Neural crest cell (in vitro differentiated cells): Measurements from ENCODE around the gene RSPH3. TPM values are rescaled to one million over a fixed set of nuclear protein-coding genes. Genes with fewer than 3 reads are reported as not detected.

Experiments
- DNase-seq: peaks from one replicate; pipeline ENCODE4 v3.0.0; 2021; ENCODE audit warnings: low read depth, mixed read lengths, low spot score
- H3K27ac Mint-ChIP-seq: one replicate; pipeline ENCODE4 v1.8.0; 2021; ENCODE audit warnings: mild to moderate bottlenecking, mixed read lengths; ENCODE audit not compliant: unreplicated experiment
- H3K27me3 Mint-ChIP-seq: 2 replicates; pipeline ENCODE4 v1.8.0; 2021; ENCODE audit warnings: low read depth, mild to moderate bottlenecking, mixed read lengths
- H3K36me3 Mint-ChIP-seq: 2 replicates; pipeline ENCODE4 v1.8.0; 2021; ENCODE audit warnings: low read depth, mild to moderate bottlenecking, mixed read lengths
- H3K4me1 Mint-ChIP-seq: 2 replicates; pipeline ENCODE4 v1.8.0; 2021; ENCODE audit warnings: mixed read lengths
- H3K4me3 Mint-ChIP-seq: one replicate; pipeline ENCODE4 v1.8.0; 2021; ENCODE audit warnings: mild to moderate bottlenecking, mixed read lengths
- H3K9me3 Mint-ChIP-seq: 2 replicates; pipeline ENCODE4 v1.8.0; 2021; ENCODE audit warnings: mixed read lengths
- long read RNA-seq: library from polyadenylated mRNA; unstranded; transcript quantifications from one replicate; pipeline ENCODE4 v2.0.0, GENCODE V29; 2020
- total RNA-seq: library from RNA; stranded (reverse); gene quantifications from 2 replicates; pipeline ENCODE4 v1.2.1, GENCODE V29; 2021
- TF ChIP-seq, protein P1 (sequence below): fragments of 200-600 bp; sonication (generic); conservative IDR thresholded peaks from 2 replicates; pipeline ENCODE4 v1.5.0; 2021; ENCODE audit warnings: antibody characterized with exemption, mild to moderate bottlenecking

RSPH3 gene, protein sequence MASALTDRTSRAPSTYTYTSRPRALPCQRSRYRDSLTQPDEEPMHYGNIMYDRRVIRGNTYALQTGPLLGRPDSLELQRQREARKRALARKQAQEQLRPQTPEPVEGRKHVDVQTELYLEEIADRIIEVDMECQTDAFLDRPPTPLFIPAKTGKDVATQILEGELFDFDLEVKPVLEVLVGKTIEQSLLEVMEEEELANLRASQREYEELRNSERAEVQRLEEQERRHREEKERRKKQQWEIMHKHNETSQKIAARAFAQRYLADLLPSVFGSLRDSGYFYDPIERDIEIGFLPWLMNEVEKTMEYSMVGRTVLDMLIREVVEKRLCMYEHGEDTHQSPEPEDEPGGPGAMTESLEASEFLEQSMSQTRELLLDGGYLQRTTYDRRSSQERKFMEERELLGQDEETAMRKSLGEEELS
- 5.4 and 6.0 TPM in 2 replicates for total RNA-seq
- long read RNA-seq, full-length matches to known transcripts: 2 of 7 reads
- long read RNA-seq, partial matches to known transcripts: 0 of 7 reads
- long read RNA-seq, other reads (novel, unspliced or antisense): 5 of 7 reads

DNA sequence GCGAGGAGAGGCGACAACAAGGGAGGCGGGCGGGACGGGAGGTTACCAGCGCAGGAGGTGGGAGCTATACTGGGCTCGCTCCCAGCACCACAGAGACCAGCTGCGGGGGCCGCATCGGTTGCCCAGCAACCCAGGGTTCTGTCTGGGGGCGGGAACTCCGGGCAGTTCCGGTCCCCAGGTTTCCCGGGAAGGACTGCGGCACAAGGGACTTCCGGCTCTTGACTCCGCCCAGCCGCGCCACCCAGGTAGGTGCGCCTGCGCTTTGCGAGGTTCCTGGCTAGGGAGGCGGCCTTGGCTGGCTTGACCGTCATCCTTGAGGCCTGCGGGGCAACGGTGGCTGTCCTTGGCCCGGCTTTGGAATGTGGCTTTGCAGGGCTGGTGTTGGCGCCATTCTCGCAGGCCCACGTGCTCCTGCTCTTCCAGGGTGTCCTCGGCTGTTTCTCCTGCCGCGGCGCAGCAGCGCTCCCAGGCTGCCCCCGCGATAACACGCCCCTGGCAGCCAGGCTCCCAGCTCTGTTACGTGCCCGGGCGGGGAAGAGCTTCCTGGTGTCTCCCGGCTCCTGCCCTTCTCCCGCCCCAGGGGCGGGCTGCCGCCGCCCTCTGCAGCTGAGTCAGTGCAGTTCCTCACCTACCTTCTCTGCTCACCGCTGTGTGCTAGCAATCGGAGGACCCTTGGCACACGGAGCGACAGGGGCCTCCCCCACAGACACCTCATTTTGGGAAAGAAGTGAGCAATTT, at the start of gene RSPH3:
TSS of gene RSPH3 (minus strand) at position 537 of the 738 bp plus-strand sequence. CDS start 652 bp downstream, outside the sequence.
- Mint-ChIP-seq H3K27ac (peak within 1 kb of the TSS; percentile 96), H3K4me3 (peak within 1 kb of the TSS; percentile 97), H3K36me3 (peaks cover 2% of the 10 kb centered on the region), H3K27me3 (no peaks in the 10 kb centered on the region), H3K9me3 (no peaks in the 10 kb centered on the region), H3K4me1 (peaks cover 13% of the 10 kb centered on the region)
- peak; percentile 91 for DNase-seq
- TF ChIP-seq, protein P1, sequence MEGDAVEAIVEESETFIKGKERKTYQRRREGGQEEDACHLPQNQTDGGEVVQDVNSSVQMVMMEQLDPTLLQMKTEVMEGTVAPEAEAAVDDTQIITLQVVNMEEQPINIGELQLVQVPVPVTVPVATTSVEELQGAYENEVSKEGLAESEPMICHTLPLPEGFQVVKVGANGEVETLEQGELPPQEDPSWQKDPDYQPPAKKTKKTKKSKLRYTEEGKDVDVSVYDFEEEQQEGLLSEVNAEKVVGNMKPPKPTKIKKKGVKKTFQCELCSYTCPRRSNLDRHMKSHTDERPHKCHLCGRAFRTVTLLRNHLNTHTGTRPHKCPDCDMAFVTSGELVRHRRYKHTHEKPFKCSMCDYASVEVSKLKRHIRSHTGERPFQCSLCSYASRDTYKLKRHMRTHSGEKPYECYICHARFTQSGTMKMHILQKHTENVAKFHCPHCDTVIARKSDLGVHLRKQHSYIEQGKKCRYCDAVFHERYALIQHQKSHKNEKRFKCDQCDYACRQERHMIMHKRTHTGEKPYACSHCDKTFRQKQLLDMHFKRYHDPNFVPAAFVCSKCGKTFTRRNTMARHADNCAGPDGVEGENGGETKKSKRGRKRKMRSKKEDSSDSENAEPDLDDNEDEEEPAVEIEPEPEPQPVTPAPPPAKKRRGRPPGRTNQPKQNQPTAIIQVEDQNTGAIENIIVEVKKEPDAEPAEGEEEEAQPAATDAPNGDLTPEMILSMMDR: no peak

DNA sequence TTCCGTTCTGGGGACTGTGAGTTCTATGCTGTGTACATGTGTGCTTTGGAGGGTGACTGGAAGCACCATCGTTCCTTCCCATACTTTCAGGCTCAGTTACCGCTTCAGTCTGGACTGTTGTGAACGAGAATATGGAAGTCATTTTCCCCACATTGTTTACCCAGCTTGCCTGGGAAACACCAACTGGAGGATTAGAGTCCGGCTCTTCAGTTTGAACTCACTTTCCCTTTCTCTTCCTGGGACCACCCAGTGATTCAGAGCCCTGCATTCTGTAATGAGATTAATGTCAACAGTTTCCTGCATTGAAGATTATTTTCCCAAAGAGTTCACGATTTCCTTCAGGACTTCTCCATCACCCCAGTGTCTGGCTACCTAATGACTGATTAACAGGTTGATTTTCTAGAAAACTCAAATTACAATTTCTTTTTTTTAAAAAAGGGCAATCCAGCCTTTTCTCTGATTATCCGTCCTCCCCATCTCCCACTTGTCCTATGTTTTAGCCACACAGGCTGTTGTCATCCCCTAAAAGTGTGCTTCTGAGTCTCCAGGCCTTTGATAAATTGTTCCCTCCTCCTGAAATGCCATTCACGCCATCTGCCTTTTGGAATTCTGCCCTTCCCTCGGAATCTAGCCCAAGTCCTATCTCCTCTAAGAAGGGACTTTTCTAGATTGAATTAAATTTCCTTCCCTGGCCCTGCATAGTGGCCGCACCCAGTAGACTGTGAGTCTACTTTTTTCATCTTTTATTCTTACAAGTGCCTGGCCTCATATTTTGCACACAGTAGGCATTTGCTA, 48.1 kb upstream of the RSPH3 start:
- peaks cover 16% of the 10 kb centered on the region for H3K27me3 Mint-ChIP-seq
- H3K4me1 Mint-ChIP-seq: no peaks in the 10 kb centered on the region
- H3K4me3 Mint-ChIP-seq: no peak overlapping the region
- no peaks in the 10 kb centered on the region for H3K36me3 Mint-ChIP-seq
- H3K27ac Mint-ChIP-seq: no peak overlapping the region
- TF ChIP-seq, protein P1: no peak
- no peak for DNase-seq
- H3K9me3 Mint-ChIP-seq: no peaks in the 10 kb centered on the region

DNA sequence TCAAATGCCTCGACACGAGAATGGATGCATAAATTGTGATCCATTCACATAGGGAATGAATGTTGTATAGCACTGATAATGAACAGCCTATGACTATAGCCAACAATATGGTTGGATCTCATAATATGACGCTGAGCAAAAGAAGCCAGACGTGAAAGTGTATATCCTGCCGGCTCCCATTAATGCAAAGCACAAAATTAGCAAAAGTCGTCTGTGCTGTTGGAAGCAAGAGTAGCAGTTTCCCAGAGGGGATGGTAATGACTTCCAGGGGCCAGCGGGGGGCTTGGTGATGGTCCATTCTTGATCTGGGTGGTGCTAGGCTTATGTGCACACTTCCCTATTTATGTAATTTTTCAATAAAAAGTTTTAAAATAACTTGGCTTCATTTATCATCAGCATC, 45.8 kb upstream of the RSPH3 start:
- Mint-ChIP-seq H3K4me3 (no peak overlapping the region), H3K27ac (no peak overlapping the region), H3K9me3 (no peaks in the 10 kb centered on the region), H3K4me1 (no peaks in the 10 kb centered on the region), H3K27me3 (peaks cover 19% of the 10 kb centered on the region), H3K36me3 (no peaks in the 10 kb centered on the region)
- TF ChIP-seq, protein P1: no peak
- no peak for DNase-seq

DNA sequence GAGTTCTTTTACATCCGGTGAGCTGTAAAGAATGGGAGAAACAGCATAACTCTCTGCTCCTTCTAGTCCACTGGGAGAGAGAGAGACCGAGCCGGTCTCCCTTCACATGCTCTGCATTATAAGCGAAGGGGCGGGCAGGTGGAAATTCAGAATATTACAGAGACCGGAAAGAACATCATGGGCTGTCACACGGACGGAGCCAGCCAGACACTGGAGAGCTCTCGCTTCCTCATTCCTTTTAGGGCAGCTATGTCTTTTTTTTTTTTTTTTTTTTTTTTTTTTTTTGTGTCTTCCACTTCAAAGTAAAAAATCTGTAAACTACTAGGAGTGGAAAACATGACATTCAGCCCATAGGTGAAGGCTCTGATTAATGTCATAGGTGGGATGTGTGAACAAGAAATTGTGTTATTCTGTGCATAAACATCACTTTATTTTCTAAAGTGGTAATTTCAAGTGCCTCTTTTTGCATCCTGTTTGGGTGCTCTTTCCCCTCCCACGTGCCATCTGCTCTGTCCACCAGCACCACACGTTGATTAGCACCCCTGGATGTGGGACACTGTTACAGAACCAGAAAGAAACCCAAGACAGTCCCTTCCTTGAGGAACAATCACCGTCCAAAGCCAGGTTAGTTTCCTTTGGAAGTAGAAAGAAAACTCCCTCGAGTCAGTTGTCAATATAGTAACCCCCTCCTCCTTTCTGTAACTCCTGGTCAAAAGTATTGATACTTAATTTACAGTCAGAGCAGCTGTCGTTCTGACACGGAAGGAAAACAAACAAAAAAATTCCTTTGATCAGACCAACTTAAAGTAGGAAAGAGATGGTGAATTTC, 45.1 kb upstream of the RSPH3 start, which contains the start of gene TAGAP:
TSS of gene TAGAP (minus strand) at position 93 of the 829 bp plus-strand sequence. CDS start 845 bp downstream, outside the sequence.
- Mint-ChIP-seq H3K36me3 (no peaks in the 10 kb centered on the region), H3K4me3 (no peak within 1 kb of the TSS), H3K27me3 (peaks cover 19% of the 10 kb centered on the region), H3K4me1 (no peaks in the 10 kb centered on the region), H3K27ac (peak within 1 kb of the TSS; percentile 19), H3K9me3 (no peaks in the 10 kb centered on the region)
- TF ChIP-seq, protein P1: no peak
- DNase-seq: no peak
